Panc1 (cell line): ENCODE data around the gene DIP2C. TPM values are rescaled to one million over a fixed set of nuclear protein-coding genes. Genes with fewer than 3 reads are reported as not detected.

Source experiments
- ATAC-seq: fragments of 200-7000 bp; cut with Tn5 transposase; 2 replicates; pipeline ENCODE4 v1.9.1; 2020; ENCODE audit warnings: mild to moderate bottlenecking, moderate library complexity
- BruUV-seq: library from RNA; stranded (reverse); fragments of 400-500 nt; replicated peaks from 2 replicates; lab custom pipeline; 2021; lab: Mats Ljungman, UMichigan
- CTCF ChIA-PET: fragments of 300-600 bp; sonication (Branson Sonifier 250); formaldehyde crosslinking; loops from one replicate; lab custom pipeline; 2022; ENCODE audit warnings: antibody characterized with exemption; lab: Charles Lee
- POLR2A ChIA-PET: fragments of 300-600 bp; sonication (Branson Sonifier 250); formaldehyde crosslinking; loops from one replicate; lab custom pipeline; 2022; ENCODE audit warnings: antibody characterized with exemption; lab: Charles Lee
- DNase-seq: peaks from one replicate; pipeline ENCODE4 v3.0.0-alpha.2; 2010; ENCODE audit warnings: low read depth, low spot score
- H3K27ac ChIP-seq: 2 replicates; pipeline ENCODE4 v1.5.1; 2011; ENCODE audit warnings: mild to moderate bottlenecking, low read length, inconsistent platforms
- H3K27me3 ChIP-seq: fragments of 200-500 bp; sonication (Bioruptor generic); 2 replicates; pipeline ENCODE4 v1.6.0; 2014; ENCODE audit warnings: low read length, inconsistent platforms; ENCODE audit not compliant: control insufficient read depth, insufficient read depth
- H3K36me3 ChIP-seq: fragments of 200-500 bp; sonication (Bioruptor generic); 2 replicates; pipeline ENCODE4 v1.5.1; 2014; ENCODE audit warnings: inconsistent platforms, mild to moderate bottlenecking, low read length, moderate library complexity; ENCODE audit not compliant: control insufficient read depth, insufficient read depth
- H3K4me1 ChIP-seq: 2 replicates; pipeline ENCODE4 v1.5.1; 2011; ENCODE audit warnings: inconsistent platforms, mild to moderate bottlenecking, low read length, moderate library complexity; ENCODE audit not compliant: control insufficient read depth, insufficient read depth
- H3K4me3 ChIP-seq, 2 experiments: 2 replicates each; pipeline ENCODE4 v1.5.1; 2011 to 2012; ENCODE audit warnings: low read depth in 2 of 2, low read length in 2 of 2, mild to moderate bottlenecking in 2 of 2, inconsistent platforms in 1 of 2, moderate library complexity in 1 of 2
- H3K9me3 ChIP-seq: fragments of 200-500 bp; sonication (Bioruptor generic); 2 replicates; pipeline ENCODE4 v1.5.1; 2014; ENCODE audit warnings: low read depth, mild to moderate bottlenecking, inconsistent platforms, low read length, moderate library complexity; ENCODE audit not compliant: control insufficient read depth, insufficient read depth
- POLR2AphosphoS5 ChIP-seq: IDR thresholded peaks from 2 replicates; pipeline ENCODE4 v1.6.1; 2012; ENCODE audit warnings: mild to moderate bottlenecking, low read depth, low read length, moderate library complexity
- REST ChIP-seq, 2 experiments: IDR thresholded peaks; 2 replicates each; pipeline ENCODE4 v1.6.1; 2011 to 2012; ENCODE audit warnings: low read depth in 2 of 2, control low read depth in 1 of 2, low read length in 1 of 2, mild to moderate bottlenecking in 1 of 2, moderate library complexity in 1 of 2; ENCODE audit not compliant: insufficient read depth in 1 of 2
- SIN3A ChIP-seq: IDR thresholded peaks from 2 replicates; pipeline ENCODE4 v1.6.1; 2012; ENCODE audit warnings: low read depth, mild to moderate bottlenecking, low read length, moderate library complexity, borderline replicate concordance; ENCODE audit not compliant: insufficient read depth
- TCF7L2 ChIP-seq: IDR thresholded peaks from 2 replicates; pipeline ENCODE4 v1.6.1; 2011; ENCODE audit warnings: mild to moderate bottlenecking, low read depth, low read length, inconsistent platforms
- in situ Hi-C: cut with HindIII; loops from 2 replicates; pipeline ENCODE4 v1.10.0; 2016; ENCODE audit warnings: low sequenced_read_pairs, low pct_unique_long_range_greater_than_20kb
- intact Hi-C: fragments of 100-400 bp; cut with micrococcal nuclease; formaldehyde crosslinking; loops from one replicate; pipeline ENCODE4 v1.10.0; 2022; ENCODE audit not compliant: unreplicated experiment
- total RNA-seq: library from RNA; stranded (reverse); gene quantifications from one replicate; pipeline ENCODE4 v1.2.1, GENCODE V29; 2021; ENCODE audit not compliant: unreplicated experiment
- TF ChIP-seq, protein P1 (sequence below): fragments of 450-650 bp; IDR thresholded peaks from 2 replicates; pipeline ENCODE4 v1.5.1; 2017; ENCODE audit warnings: mild to moderate bottlenecking

DIP2C gene
- total RNA-seq, 1 experiment from 2014 or later: 13.2 TPM

- Histone ChIP-seq H3K4me3 (no peak overlapping the region), H3K27me3 (no peaks in the 10 kb centered on the region), H3K27ac (no peak overlapping the region), H3K4me1 (no peaks in the 10 kb centered on the region), H3K9me3 (no peaks in the 10 kb centered on the region), H3K36me3 (no peaks in the 10 kb centered on the region)
- no TSS peak for BruUV-seq
- DNase-seq (no peak), ATAC-seq (no peak)
- no peak for TF ChIP-seq POLR2AphosphoS5
- TF ChIP-seq, protein P1, sequence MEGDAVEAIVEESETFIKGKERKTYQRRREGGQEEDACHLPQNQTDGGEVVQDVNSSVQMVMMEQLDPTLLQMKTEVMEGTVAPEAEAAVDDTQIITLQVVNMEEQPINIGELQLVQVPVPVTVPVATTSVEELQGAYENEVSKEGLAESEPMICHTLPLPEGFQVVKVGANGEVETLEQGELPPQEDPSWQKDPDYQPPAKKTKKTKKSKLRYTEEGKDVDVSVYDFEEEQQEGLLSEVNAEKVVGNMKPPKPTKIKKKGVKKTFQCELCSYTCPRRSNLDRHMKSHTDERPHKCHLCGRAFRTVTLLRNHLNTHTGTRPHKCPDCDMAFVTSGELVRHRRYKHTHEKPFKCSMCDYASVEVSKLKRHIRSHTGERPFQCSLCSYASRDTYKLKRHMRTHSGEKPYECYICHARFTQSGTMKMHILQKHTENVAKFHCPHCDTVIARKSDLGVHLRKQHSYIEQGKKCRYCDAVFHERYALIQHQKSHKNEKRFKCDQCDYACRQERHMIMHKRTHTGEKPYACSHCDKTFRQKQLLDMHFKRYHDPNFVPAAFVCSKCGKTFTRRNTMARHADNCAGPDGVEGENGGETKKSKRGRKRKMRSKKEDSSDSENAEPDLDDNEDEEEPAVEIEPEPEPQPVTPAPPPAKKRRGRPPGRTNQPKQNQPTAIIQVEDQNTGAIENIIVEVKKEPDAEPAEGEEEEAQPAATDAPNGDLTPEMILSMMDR: no peak
- TF ChIP-seq REST (IDR thresholded peaks at IDR 0.05; ENCODE audit: insufficient read depth in 1 of 2, low read depth in 2 of 2, low read length in 1 of 2): no peak
- TF ChIP-seq SIN3A: no peak
- TF ChIP-seq TCF7L2: no peak
- ChIA-PET CTCF (no interaction called here), POLR2A (no interaction called here)
- intact Hi-C loops: no loop called here
- in situ Hi-C loops: no loop called here
These were observed 402.3 kb downstream of the DIP2C start for GRCh38 chr10:287026-287709.

DNA sequence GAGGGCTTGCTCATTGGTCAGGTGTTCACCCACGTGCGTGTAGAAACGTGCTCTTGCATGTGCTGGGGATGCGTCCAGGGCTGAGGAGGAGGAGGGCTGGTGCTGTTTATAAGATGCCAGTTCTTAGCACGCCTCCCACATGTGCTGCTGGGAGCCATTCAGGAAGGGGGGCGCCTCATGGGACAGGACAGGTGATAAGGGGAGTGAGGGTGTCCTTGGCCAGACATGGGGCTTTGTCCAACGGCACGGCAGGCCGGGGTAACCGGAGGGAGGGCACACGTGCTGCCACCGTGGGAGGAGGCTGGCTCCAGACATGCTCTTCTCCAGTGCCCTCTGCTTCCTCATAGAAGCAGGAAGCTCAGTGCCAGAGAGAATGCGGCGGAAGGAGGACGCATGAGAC, 404.3 kb downstream of the DIP2C start:
- no peak for DNase-seq
- CTCF ChIA-PET: no interaction called here
- intact Hi-C loops: no loop called here

More for the DNA sequence above, 404.3 kb downstream of the DIP2C start:
- Histone ChIP-seq H3K4me1 (no peaks in the 10 kb centered on the region), H3K36me3 (no peaks in the 10 kb centered on the region), H3K27ac (no peak overlapping the region), H3K4me3 (no peak overlapping the region), H3K27me3 (no peaks in the 10 kb centered on the region), H3K9me3 (no peaks in the 10 kb centered on the region)
- TF ChIP-seq POLR2AphosphoS5: no peak
- no peak for TF ChIP-seq SIN3A
- no peak for TF ChIP-seq TCF7L2
- TF ChIP-seq, protein P1: no peak
- TF ChIP-seq REST (IDR thresholded peaks at IDR 0.05; ENCODE audit: insufficient read depth in 1 of 2, low read depth in 2 of 2, low read length in 1 of 2): no peak
- BruUV-seq: no TSS peak
- in situ Hi-C loops: no loop called here
- POLR2A ChIA-PET: no interaction called here
- no peak for ATAC-seq
